H1 (cell line): Measurements from ENCODE around the gene CYP2C9. TPM values are rescaled to one million over a fixed set of nuclear protein-coding genes. Genes with fewer than 3 reads are reported as not detected.

Source experiments
- ATF3 ChIP-seq: IDR thresholded peaks from 2 replicates; pipeline ENCODE4 v1.6.1; 2011; ENCODE audit warnings: low read depth, mild to moderate bottlenecking, low read length; ENCODE audit not compliant: insufficient read depth
- CBX5 ChIP-seq: fragments of 300-800, 300-1000 bp; sonication (generic); IDR thresholded peaks from 2 replicates; pipeline ENCODE4 v1.7.1; 2016; ENCODE audit warnings: antibody characterized with exemption, low read length, low read depth
- RBBP5 ChIP-seq: IDR thresholded peaks from 2 replicates; pipeline ENCODE4 v1.7.1; 2012; ENCODE audit warnings: low read depth, mild to moderate bottlenecking, inconsistent platforms, low read length, moderate library complexity, borderline replicate concordance
- SP2 ChIP-seq: IDR thresholded peaks from 2 replicates; pipeline ENCODE4 v1.6.1; 2012; ENCODE audit warnings: mild to moderate bottlenecking, low read length, inconsistent platforms
- SP4 ChIP-seq: IDR thresholded peaks from 2 replicates; pipeline ENCODE4 v1.6.1; 2012; ENCODE audit warnings: low read length, inconsistent platforms
- polyA plus RNA-seq, 7 experiments: library from polyadenylated mRNA; depleted of rRNA in 3 of 7; stranded (reverse) in 5 of 7; unstranded in 2 of 7; fragments of >200 nt in 5 of 7; fragments of 200-250 nt in 2 of 7; gene quantifications; 1 replicate in 5 of 7; 2 replicates in 1 of 7; 4 replicates in 1 of 7; pipeline versions ENCODE4 v1.2.1 to v1.2.3, GENCODE V29; 2011 to 2013; ENCODE audit warnings: missing spikeins in 2 of 7, mixed read lengths in 2 of 7
- total RNA-seq: library from RNA; stranded (reverse); fragmentation: NEBNext Ultra II Directional; extraction: Animal tissue kit (Norgen Biotek cat#: 25700); gene quantifications from 2 replicates; pipeline ENCODE4 v1.2.1, GENCODE V29; 2021

CYP2C9 gene
- total and polyA plus RNA-seq, 2 of the 8 experiments (the other 6 are each of a cell fraction or from before 2014, with no cell fraction given) = 0.03 TPM; not detected in 1

GRCh38 chr10:94938383-94938782 lies at the start of gene CYP2C9 (continued):
- TF ChIP-seq CBX5 = no peak
- TF ChIP-seq RBBP5 = no peak
- no peak for TF ChIP-seq SP2
- no peak for TF ChIP-seq SP4
- TF ChIP-seq ATF3 = no peak
